Keratinocyte (primary cell): ENCODE results near the gene DMPK.

Experiments
- EZH2 ChIP-seq: IDR thresholded peaks from one replicate; pipeline ENCODE4 v1.6.1; 2012; ENCODE audit warnings: inconsistent platforms, mild to moderate bottlenecking, low read length, moderate library complexity
- TF ChIP-seq, protein P1 (sequence below), 3 experiments: IDR thresholded peaks in 1 of 3; conservative IDR thresholded peaks in 1 of 3; optimal IDR thresholded peaks in 1 of 3; 2 replicates in 2 of 3; 3 replicates in 1 of 3; pipeline versions ENCODE3 to v1.5.1; 2011; ENCODE audit warnings: low read length in 3 of 3, mild to moderate bottlenecking in 3 of 3, moderate library complexity in 2 of 3, control low read depth in 1 of 3, inconsistent platforms in 1 of 3; ENCODE audit not compliant: insufficient read depth in 2 of 3; ENCODE audit errors: extremely low read depth in 1 of 3

DNA sequence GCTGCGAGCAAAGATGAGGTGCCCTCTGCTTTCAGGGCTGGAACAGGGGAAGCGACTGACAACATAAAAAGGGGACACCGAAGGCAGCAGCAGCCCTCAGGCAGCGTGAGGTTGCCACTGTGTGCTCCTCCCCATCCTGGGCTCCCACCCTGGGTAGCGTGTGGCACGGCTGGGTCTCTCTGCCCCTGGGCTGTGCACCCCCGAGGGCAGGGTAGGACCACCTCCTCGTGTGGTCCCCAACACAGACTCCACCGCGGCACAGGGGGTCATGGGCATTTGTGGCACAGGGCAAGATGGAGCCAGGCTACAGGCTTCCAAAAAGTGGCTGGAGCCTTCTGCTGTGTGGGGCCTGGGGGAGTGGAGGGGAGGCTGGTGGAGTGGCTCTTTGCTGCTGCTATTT is 39.3 kb upstream of the DMPK start:
- TF ChIP-seq, protein P1, sequence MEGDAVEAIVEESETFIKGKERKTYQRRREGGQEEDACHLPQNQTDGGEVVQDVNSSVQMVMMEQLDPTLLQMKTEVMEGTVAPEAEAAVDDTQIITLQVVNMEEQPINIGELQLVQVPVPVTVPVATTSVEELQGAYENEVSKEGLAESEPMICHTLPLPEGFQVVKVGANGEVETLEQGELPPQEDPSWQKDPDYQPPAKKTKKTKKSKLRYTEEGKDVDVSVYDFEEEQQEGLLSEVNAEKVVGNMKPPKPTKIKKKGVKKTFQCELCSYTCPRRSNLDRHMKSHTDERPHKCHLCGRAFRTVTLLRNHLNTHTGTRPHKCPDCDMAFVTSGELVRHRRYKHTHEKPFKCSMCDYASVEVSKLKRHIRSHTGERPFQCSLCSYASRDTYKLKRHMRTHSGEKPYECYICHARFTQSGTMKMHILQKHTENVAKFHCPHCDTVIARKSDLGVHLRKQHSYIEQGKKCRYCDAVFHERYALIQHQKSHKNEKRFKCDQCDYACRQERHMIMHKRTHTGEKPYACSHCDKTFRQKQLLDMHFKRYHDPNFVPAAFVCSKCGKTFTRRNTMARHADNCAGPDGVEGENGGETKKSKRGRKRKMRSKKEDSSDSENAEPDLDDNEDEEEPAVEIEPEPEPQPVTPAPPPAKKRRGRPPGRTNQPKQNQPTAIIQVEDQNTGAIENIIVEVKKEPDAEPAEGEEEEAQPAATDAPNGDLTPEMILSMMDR (optimal IDR thresholded peaks at IDR 0.05 in 1 of 3, IDR thresholded peaks at IDR 0.05 in 1 of 3, conservative IDR thresholded peaks at IDR 0.05 in 1 of 3; ENCODE audit: extremely low read depth in 1 of 3, insufficient read depth in 2 of 3, low read length in 3 of 3): no peak
- TF ChIP-seq EZH2: no peak
